Dedifferentiated amniotic fluid mesenchymal stem cell (primary cell): ENCODE measurements around the gene SPATC1L.
"Not testable (repeated sequence)": the region's sequence is repeated elsewhere in the genome, so short reads cannot be mapped to it uniquely, and the experiment has no call there.

ENCODE experiments used
- DNase-seq: peaks from one replicate; pipeline ENCODE4 v3.0.0-alpha.2; 2016; ENCODE audit errors: extremely low spot score

The SPATC1L gene

DNA sequence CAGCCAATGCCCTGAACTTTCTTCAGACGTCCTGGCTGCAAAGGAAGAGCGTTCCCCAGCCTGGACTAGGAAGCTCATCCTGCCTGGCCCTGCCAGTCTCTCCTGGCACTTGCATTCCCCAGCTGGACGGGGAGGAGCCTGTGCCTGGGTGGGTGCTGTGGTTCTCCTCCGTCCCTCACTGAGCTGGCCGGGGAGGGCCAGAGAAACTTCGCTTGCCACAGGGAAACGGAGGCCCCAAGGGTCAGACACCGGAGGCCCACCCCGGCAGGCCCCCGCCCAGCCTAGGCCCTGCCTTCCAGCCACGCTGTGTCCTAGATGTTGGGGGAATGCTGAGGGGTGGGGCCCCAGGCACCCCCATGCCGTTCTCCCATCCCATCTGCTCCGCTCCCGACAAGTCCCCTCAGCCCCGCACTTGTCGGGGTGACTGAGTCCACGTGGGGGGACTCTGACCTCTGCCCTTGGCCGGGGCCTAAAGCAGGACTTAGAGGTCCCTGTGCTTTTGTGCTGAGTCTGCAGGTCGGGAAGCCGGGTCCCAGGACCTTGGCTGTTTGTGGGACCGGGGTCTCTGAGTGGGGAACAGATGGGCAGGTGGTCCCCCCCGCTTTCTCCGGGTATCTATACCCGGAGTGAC is 33.7 kb downstream of the SPATC1L start:
- no peak for DNase-seq

- DNase-seq, result no peak
Observed at GRCh38 chr21:46150073-46150472, 34.2 kb downstream of the SPATC1L start.

GRCh38 chr21:46149205-46149901 is 34.9 kb downstream of the SPATC1L start:
- DNase-seq, result no peak

DNA sequence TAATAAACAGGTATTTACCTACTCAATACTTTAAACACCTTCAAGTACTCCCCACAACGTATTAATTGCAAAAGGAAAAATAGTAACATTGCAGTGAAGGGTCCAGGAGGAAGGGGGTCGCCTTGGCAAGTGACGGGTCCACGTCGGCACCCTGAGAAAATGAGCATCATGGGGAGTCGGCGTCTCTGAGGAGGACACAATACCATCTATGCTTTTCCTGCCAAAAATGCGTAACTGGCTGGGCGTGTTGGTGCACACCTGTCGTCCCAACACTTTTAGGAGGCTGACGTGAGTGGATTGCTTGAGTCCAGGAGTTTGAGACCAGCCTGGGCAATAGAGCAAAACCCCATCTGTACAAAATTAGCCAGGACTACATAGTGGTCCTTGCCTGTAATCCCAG is 36.2 kb downstream of the SPATC1L start:
- DNase-seq, result no peak

DNA sequence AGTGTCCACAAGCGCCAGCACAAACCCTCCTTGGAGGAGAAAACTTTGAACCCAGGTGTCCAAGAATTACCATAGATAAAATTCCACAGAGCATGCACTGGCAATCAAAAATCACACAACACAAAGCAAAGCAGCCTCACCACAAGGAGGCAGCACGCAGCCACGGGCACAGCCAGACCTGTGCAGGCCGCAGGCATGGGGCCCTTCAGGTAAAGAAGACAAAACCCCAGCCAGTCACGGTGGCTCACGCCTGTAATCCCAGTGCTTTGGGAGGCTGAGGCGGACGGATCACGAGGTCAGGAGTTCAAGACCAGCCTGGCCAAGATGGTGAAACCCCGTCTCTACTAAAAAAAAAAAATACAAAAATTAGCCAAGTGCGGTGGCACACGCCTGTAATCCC is 36.8 kb downstream of the SPATC1L start:
- not testable (repeated sequence) for DNase-seq

DNA sequence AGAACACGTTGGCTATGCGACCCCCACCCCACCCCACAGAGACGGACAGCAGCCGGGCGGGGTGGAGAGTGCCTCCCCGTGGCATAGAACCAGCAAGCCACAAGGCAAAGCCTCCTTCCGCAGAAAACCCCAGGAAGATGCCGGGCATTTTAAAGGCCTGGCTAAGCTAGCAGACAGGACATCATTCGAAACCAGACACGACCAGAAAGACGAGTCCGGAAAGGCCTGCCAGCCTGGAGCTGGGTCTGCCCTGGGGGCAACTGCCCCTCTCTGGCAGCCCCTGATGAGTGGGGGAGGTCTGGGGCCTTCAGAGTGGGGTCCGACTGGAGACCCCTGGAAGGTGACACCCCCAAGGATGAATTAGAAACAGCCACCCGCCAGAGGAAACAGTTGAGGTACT is 37.4 kb downstream of the SPATC1L start:
- DNase-seq, result no peak

GRCh38 chr21:46145840-46146691 is 38.2 kb downstream of the SPATC1L start:
- DNase-seq, result no peak

DNA sequence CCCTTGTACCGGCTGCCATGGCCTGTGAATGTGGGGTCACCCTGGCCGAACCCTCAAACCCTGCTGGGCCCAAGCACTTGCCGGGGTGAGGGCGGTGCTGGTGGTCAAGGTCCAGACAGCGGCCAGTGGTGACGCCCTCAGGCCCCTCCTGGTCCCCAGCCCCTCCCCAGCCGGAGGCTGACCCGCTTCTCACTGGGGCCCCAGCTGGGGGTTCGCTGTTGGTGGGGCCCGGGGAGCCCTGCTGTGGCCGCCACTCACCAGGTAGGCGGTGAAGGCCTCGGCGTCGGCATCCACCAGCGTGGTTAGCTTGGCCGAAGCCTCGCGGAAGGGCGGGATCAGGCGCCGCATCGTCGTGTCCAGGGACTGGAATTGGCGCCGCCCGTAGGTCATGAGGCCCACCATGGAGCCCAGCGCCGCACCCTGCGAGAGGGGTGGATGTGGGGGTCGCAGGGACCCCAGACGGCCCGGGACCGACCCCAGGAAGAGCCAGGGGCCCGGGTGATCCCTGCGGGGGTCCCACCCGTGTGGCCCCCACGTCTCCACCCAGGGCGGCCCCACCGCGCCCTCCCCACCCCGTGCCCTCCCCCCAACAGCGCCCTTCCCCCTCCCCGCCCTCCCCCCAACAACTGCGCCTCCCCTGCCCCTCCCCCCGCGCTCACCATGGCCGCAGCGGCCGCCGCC is 39.0 kb downstream of the SPATC1L start:
- DNase-seq, result no peak

- DNase-seq, result no peak
Observed at GRCh38 chr21:46144464-46145070, 39.7 kb downstream of the SPATC1L start.

GRCh38 chr21:46142582-46143473 is 41.4 kb downstream of the SPATC1L start:
- DNase-seq, result no peak

DNA sequence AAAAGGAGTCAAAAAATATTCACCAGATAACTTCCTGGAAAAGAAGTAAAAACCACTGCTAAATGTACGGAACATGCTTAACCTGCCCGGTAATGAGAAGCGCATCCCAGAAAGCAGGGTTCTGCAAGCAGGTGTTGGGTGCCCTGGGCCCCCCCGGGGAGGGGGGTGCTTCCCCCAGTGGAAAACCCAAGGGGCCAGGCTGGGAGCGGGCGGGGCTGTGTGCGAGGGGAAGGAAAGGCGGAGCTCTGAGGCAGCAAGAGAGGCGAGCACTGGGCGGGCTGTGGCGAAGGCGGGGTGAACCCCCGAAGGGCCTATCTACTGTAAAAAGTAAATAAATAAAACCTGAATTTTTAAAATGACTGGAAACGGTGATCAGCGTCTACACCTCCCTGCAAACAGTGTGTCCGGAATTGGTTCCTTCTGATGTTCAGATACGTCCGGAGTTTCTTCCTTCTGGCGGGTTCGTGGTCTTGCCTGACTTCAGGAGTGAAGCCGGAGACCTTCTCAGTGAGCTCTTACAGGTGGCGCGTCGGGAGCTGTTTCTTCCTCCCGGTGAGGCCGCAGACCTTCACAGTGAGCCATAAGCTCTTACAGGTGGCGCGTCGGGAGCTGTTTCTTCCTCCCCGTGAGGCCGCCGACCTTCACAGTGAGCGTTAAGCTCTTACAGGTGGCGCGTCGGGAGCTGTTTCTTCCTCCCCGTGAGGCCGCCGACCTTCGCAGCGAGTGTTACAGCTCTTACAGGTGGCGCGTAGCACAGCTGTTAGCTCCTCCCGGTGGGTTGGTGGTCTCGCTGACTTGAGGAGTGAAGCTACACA is 42.3 kb downstream of the SPATC1L start:
- DNase-seq, result no peak

- not testable (repeated sequence) for DNase-seq
Observed at GRCh38 chr21:46140352-46141003, 43.8 kb downstream of the SPATC1L start.

- no peak for DNase-seq
Observed at GRCh38 chr21:46139686-46140085, 44.6 kb downstream of the SPATC1L start.

DNA sequence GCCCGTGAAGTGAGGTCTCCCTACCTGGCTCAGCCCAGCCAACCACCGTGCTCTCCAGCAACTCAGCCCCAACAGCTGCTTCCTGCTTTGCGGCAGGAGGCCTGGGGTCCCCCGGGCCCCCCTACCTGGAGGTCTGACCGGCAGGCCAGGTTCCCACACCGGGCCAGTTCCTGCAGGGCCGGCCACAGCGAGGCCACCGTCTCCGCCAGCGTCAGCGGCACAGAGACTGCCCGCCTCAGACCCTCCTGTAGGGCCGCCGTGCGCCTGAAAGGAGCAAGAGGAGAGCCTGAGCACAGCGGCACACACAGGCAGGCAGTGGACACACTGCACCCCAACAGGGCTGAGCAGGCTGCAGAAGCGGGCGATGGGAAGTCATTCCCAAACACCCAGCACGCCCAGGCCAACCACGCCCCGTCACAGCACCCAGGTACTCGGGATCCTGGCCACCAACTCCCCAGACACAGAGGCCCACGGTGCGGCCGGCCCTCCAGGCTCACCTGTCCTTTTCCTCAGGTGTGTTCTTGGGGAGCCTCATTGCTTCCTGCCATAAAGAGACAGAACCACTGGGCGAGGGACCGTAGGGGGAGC is 45.8 kb downstream of the SPATC1L start:
- no peak for DNase-seq

- no peak for DNase-seq
Observed at GRCh38 chr21:46137908-46138307, 46.4 kb downstream of the SPATC1L start.

DNA sequence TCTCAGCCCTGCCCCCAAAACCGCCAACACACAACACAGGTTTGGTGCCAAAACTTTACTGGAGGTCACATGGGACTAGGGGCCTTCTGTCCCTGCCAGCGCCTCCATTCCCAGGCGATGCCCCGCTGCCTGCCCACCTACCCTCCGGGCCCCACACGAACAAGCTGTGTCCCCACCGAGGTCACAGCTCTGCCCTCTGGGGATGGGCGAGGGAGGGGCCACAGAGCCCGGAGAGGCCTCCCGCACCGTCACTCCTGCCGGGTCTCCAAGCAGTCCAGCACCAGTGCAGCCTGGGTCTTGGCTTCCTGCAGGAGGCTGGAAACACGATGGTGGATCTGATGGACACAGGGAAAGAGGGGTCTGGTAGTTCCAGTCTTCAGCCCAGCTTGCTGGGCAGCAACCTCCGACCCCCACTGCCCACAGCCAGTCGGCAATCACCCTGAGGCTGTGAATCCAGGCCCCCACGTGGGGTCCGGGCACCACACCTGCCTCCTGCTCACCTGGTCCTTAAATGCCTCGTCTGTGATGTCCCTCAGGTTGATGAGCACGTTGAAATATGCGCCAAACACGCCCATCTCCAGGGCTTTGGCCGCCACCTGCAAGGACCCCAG is 47.4 kb downstream of the SPATC1L start:
- no peak for DNase-seq

DNA sequence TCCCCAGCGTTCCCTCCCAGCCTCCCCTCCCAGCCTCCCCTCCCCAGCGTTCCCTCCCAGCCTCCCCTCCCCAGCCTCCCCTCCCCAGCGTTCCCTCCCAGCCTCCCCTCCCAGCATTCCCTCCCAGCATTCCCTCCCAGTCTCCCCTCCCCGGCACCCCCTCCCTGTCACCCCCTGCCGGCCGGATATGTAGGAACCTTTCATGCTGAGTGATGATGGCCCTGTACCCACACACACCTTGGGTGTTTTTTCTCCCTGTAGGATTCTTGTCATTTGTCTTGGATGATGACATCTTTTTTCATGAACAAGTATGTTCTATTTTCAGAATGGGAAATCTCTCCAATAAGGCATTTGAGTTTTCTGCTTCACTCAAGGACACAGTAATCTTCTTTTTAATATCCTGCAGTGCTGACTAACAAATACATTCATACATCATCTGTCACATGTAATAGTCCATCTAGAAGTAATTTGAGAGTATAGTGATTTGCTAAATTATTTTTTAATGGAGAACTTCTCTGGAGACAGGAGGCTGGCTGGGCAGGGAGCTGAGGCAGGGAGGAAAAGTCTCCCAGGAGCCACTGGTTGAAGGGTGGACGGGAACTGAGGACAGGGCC is 48.4 kb downstream of the SPATC1L start:
- DNase-seq, result no peak
